Skeletal muscle tissue (tissue), 4 donors: Measurements from ENCODE around the gene GLI2. TPM values are rescaled to one million over a fixed set of nuclear protein-coding genes. Genes with fewer than 3 reads are reported as not detected.

Experiments
- H3K27ac ChIP-seq: one replicate; pipeline ENCODE4 v1.7.0; 2013; ENCODE audit warnings: mild to moderate bottlenecking, low read depth, low read length, inconsistent platforms
- H3K27me3 ChIP-seq, 3 donors: one replicate each; pipeline ENCODE4 v1.7.0; 2013; ENCODE audit warnings: low read length in 3 of 3; ENCODE audit not compliant: control insufficient read depth in 3 of 3, insufficient read depth in 3 of 3
- H3K36me3 ChIP-seq, 3 donors: one replicate each; pipeline ENCODE4 v1.7.0; 2013; ENCODE audit warnings: low read length in 3 of 3; ENCODE audit not compliant: control insufficient read depth in 3 of 3, insufficient read depth in 3 of 3
- H3K4me1 ChIP-seq, 3 donors: one replicate each; pipeline ENCODE4 v1.7.0; 2013; ENCODE audit warnings: low read length in 3 of 3, mild to moderate bottlenecking in 3 of 3; ENCODE audit not compliant: control insufficient read depth in 3 of 3, insufficient read depth in 3 of 3
- H3K4me3 ChIP-seq, 3 donors: one replicate each; pipeline ENCODE4 v1.7.0; 2013; ENCODE audit warnings: low read length in 3 of 3
- H3K9ac ChIP-seq, 3 donors: one replicate each; pipeline ENCODE4 v1.7.0; 2013; ENCODE audit warnings: low read length in 3 of 3, mild to moderate bottlenecking in 3 of 3, moderate library complexity in 2 of 3, low read depth in 1 of 3
- H3K9me3 ChIP-seq, 3 donors: one replicate each; pipeline ENCODE4 v1.7.0; 2013; ENCODE audit warnings: low read length in 3 of 3; ENCODE audit not compliant: control insufficient read depth in 3 of 3
- total RNA-seq: library from RNA; depleted of rRNA; stranded (reverse); fragments of >200 nt; gene quantifications from one replicate; pipeline ENCODE4 v1.2.3, GENCODE V29; 2014
- donor health status: Osteomylitis.

The GLI2 gene
- total RNA-seq, 1 donor from 2014 or later = 3.1 TPM

DNA sequence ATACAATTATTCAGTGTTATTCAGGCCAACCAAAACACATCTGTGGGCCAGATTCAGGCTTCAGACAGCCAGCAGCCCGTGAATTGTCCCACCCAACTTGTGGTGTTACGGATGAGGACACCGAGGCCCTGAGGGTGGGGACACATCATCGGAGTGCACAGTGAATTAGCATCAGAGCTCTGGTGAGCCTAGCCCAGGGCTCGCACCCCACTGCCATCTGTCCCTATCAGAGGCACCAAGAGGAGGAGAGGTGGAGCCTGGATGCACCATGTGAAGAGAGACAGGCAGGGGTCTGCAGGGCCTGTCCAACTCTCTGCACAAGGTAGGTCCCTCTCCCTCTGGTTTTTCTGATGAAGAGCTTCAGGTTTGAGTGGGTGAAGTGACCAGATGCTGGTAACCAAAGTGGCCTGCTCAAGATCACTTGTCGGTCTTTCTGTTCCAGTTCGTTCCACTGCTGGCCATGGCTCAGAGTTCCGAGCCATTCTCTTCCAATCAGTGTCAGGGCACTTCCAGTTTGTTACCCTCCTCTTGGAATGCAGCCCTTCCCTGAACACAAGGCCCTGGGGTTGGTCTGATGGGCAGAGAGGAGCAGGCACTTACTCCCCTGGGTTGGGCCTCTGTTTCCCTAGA is 14.8 kb upstream of the GLI2 start:
- peaks cover 0 to 6% (median 0%) of the 10 kb centered on the region in 3 donors for H3K4me1 ChIP-seq
- H3K36me3 ChIP-seq = no peaks in the 10 kb centered on the region
- no peak overlapping the region for H3K4me3 ChIP-seq
- no peak overlapping the region for H3K9ac ChIP-seq
- peaks cover 0 to 5% (median 0%) of the 10 kb centered on the region in 3 donors for H3K27me3 ChIP-seq
- peaks cover 0 to 4% (median 0%) of the 10 kb centered on the region in 3 donors for H3K9me3 ChIP-seq
- no peak overlapping the region for H3K27ac ChIP-seq

DNA sequence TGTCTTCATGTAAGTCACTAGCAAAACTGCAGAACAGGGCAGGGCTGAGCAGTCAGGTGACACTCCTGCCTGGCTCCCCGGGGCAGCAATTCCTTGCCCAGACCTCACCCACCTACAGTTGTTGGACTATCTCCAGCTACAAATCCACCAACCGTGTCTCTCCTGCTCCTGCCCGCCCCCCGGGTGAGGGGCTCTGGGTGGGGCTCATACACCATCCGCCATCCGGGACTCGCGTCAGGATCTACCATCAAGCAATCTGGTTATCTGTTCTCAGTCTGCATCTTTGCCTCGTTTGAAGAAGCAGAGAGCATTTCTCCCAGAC is 13.5 kb upstream of the GLI2 start:
- no peak overlapping the region for H3K9ac ChIP-seq
- H3K4me1 ChIP-seq = peaks cover 0 to 6% (median 0%) of the 10 kb centered on the region in 3 donors
- H3K27ac ChIP-seq = no peak overlapping the region
- no peaks in the 10 kb centered on the region for H3K36me3 ChIP-seq
- no peak overlapping the region for H3K4me3 ChIP-seq
- peaks cover 0 to 9% (median 3%) of the 10 kb centered on the region in 3 donors for H3K9me3 ChIP-seq
- H3K27me3 ChIP-seq = peaks cover 0 to 5% (median 0%) of the 10 kb centered on the region in 3 donors

GRCh38 chr2:120722568-120723421 is 12.9 kb upstream of the GLI2 start:
- H3K4me3 ChIP-seq = no peak overlapping the region
- H3K36me3 ChIP-seq = no peaks in the 10 kb centered on the region
- peak overlapping the region in 1 of 3 donors; percentile 12 for H3K9ac ChIP-seq
- peaks cover 0 to 6% (median 0%) of the 10 kb centered on the region in 3 donors for H3K4me1 ChIP-seq
- H3K27me3 ChIP-seq = peaks cover 0 to 5% (median 0%) of the 10 kb centered on the region in 3 donors
- H3K27ac ChIP-seq = no peak overlapping the region
- peaks cover 0 to 9% (median 3%) of the 10 kb centered on the region in 3 donors for H3K9me3 ChIP-seq

DNA sequence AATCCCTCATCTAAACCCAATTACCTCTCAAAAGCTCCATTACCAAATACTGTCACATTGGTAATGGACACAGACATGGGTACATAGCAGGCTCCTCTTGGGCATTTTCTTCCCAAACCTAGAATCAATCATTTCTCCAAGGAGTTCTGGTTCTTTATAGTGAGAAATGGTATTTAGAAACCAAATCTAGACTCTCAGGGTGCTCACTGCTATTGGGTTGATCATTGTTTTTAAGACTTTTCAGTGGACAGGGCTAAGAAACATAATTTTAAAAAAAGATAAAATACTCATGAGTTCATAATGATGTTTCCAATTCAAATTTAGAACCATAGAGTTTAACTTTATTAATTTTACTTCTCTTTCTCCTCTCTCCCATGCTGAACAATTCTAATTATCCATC is 9.4 kb upstream of the GLI2 start:
- peaks cover 0 to 6% (median 0%) of the 10 kb centered on the region in 3 donors for H3K4me1 ChIP-seq
- H3K9ac ChIP-seq = no peak overlapping the region
- no peak overlapping the region for H3K4me3 ChIP-seq
- peaks cover 0 to 9% (median 3%) of the 10 kb centered on the region in 3 donors for H3K9me3 ChIP-seq
- no peak overlapping the region for H3K27ac ChIP-seq
- H3K27me3 ChIP-seq = peaks cover 0 to 5% (median 0%) of the 10 kb centered on the region in 3 donors
- no peaks in the 10 kb centered on the region for H3K36me3 ChIP-seq

- Histone ChIP-seq H3K36me3 (no peaks in the 10 kb centered on the region), H3K9me3 (peaks cover 0 to 9% (median 3%) of the 10 kb centered on the region in 3 donors), H3K27ac (no peak overlapping the region), H3K27me3 (peaks cover 2 to 11% (median 5%) of the 10 kb centered on the region in 3 donors), H3K9ac (no peak overlapping the region), H3K4me1 (no peaks in the 10 kb centered on the region), H3K4me3 (no peak overlapping the region)
Observed at GRCh38 chr2:120729406-120730399, 6.0 kb upstream of the GLI2 start.

- Histone ChIP-seq H3K36me3 (no peaks in the 10 kb centered on the region), H3K27ac (no peak overlapping the region), H3K4me1 (peaks cover 0 to 3% (median 2%) of the 10 kb centered on the region in 3 donors), H3K27me3 (peaks cover 9 to 15% (median 14%) of the 10 kb centered on the region in 3 donors), H3K9me3 (peaks cover 0 to 2% (median 1%) of the 10 kb centered on the region in 3 donors), H3K9ac (no peak overlapping the region), H3K4me3 (no peak overlapping the region)
Observed at GRCh38 chr2:120731175-120731574, 4.5 kb upstream of the GLI2 start.

DNA sequence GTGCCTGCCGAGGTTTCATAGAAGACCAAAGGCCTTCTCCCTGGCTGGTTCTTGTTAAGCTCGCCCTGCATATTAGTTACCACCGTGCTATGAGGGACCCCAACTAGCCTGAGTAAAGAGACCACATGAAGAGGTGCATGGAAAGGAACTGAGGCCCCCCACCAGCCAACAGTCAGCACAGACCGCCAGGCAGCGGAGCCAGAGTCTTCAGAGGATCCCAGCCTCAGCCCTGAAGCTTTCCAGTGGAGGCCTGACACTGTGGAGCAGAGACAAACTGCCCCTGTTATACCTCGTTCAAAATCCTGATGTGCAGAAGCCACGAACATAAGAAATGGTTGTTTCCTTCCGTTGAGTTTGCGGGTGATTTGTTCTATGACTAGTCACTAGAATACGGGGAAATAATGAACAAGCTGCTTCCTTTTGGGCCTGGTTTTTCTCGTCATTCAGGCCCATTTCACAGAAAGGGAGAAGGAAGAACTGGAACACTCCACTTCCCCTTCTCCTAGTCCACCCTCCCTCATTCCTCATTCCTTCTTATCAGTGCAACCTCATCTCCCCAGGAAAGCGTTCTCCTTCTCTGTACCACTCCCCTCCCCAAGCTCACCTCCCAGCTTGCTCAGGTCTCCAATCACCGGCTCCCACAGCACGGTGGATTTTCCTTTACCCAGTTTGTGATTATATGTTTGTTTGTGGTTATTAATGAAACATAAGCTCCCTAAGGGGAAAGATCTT is 3.0 kb upstream of the GLI2 start:
- no peak overlapping the region for H3K27ac ChIP-seq
- no peaks in the 10 kb centered on the region for H3K36me3 ChIP-seq
- H3K9me3 ChIP-seq = no peaks in the 10 kb centered on the region
- no peak overlapping the region for H3K9ac ChIP-seq
- H3K4me3 ChIP-seq = no peak overlapping the region
- peaks cover 19 to 27% (median 23%) of the 10 kb centered on the region in 3 donors for H3K27me3 ChIP-seq
- H3K4me1 ChIP-seq = peaks cover 4 to 13% (median 11%) of the 10 kb centered on the region in 3 donors

- H3K9ac ChIP-seq = no peak overlapping the region
- H3K27me3 ChIP-seq = peaks cover 24 to 34% (median 29%) of the 10 kb centered on the region in 3 donors
- no peak overlapping the region for H3K27ac ChIP-seq
- no peak overlapping the region for H3K4me3 ChIP-seq
- H3K36me3 ChIP-seq = no peaks in the 10 kb centered on the region
- H3K9me3 ChIP-seq = no peaks in the 10 kb centered on the region
- peaks cover 4 to 17% (median 11%) of the 10 kb centered on the region in 3 donors for H3K4me1 ChIP-seq
Observed at GRCh38 chr2:120733238-120733932, 2.3 kb upstream of the GLI2 start.
